Activated naive CD8-positive, alpha-beta T cell (primary cell): ENCODE results near the gene ATXN7L1.
"Not testable (repeated sequence)": the region's sequence is repeated elsewhere in the genome, so short reads cannot be mapped to it uniquely, and the experiment has no call there.

ENCODE experiments used
- H3K27ac Mint-ChIP-seq: one replicate; pipeline ENCODE4 v1.8.0; 2021; ENCODE audit warnings: mixed read lengths
- H3K27me3 Mint-ChIP-seq: one replicate; pipeline ENCODE4 v1.8.0; 2021; ENCODE audit warnings: mixed read lengths
- H3K36me3 Mint-ChIP-seq: one replicate; pipeline ENCODE4 v1.8.0; 2021; ENCODE audit warnings: mixed read lengths
- H3K4me1 Mint-ChIP-seq: one replicate; pipeline ENCODE4 v1.8.0; 2021; ENCODE audit warnings: low read depth, mixed read lengths
- H3K4me3 Mint-ChIP-seq: one replicate; pipeline ENCODE4 v1.8.0; 2021; ENCODE audit warnings: mild to moderate bottlenecking, mixed read lengths
- H3K9me3 Mint-ChIP-seq: one replicate; pipeline ENCODE4 v1.8.0; 2021; ENCODE audit warnings: low read depth, mixed read lengths

Gene ATXN7L1

GRCh38 chr7:105617280-105618015, 259.0 kb downstream of the ATXN7L1 start:
- H3K4me1 Mint-ChIP-seq = no peaks in the 10 kb centered on the region
- H3K27ac Mint-ChIP-seq = no peak overlapping the region
- peaks cover 10% of the 10 kb centered on the region for H3K36me3 Mint-ChIP-seq

GRCh38 chr7:105614341-105614840, 262.0 kb downstream of the ATXN7L1 start:
- Mint-ChIP-seq H3K4me1 (no peaks in the 10 kb centered on the region), H3K36me3 (peaks cover 4% of the 10 kb centered on the region), H3K27me3 (no peaks in the 10 kb centered on the region), H3K9me3 (no peaks in the 10 kb centered on the region), H3K27ac (no peak overlapping the region), H3K4me3 (no peak overlapping the region)

More at GRCh38 chr7:105617280-105618015, 259.0 kb downstream of the ATXN7L1 start:
- Mint-ChIP-seq H3K27me3 (no peaks in the 10 kb centered on the region), H3K4me3 (no peak overlapping the region), H3K9me3 (no peaks in the 10 kb centered on the region)

GRCh38 chr7:105613611-105614330, 262.6 kb downstream of the ATXN7L1 start:
- H3K36me3 Mint-ChIP-seq = peaks cover 4% of the 10 kb centered on the region
- H3K4me1 Mint-ChIP-seq = no peaks in the 10 kb centered on the region
- no peak overlapping the region for H3K27ac Mint-ChIP-seq
- H3K27me3 Mint-ChIP-seq = no peaks in the 10 kb centered on the region
- no peaks in the 10 kb centered on the region for H3K9me3 Mint-ChIP-seq
- no peak overlapping the region for H3K4me3 Mint-ChIP-seq

- H3K27ac Mint-ChIP-seq = no peak overlapping the region
- H3K36me3 Mint-ChIP-seq = peaks cover 4% of the 10 kb centered on the region
- no peaks in the 10 kb centered on the region for H3K27me3 Mint-ChIP-seq
- no peaks in the 10 kb centered on the region for H3K4me1 Mint-ChIP-seq
- H3K9me3 Mint-ChIP-seq = no peaks in the 10 kb centered on the region
- H3K4me3 Mint-ChIP-seq = no peak overlapping the region
Observed at GRCh38 chr7:105612806-105613205, 263.6 kb downstream of the ATXN7L1 start.

GRCh38 chr7:105611856-105612775, 264.3 kb downstream of the ATXN7L1 start:
- H3K4me1 Mint-ChIP-seq = no peaks in the 10 kb centered on the region
- H3K27me3 Mint-ChIP-seq = no peaks in the 10 kb centered on the region
- no peak overlapping the region for H3K27ac Mint-ChIP-seq
- H3K9me3 Mint-ChIP-seq = no peaks in the 10 kb centered on the region
- H3K4me3 Mint-ChIP-seq = no peak overlapping the region
- H3K36me3 Mint-ChIP-seq = peaks cover 4% of the 10 kb centered on the region

GRCh38 chr7:105610165-105610930, 266.1 kb downstream of the ATXN7L1 start:
- no peak overlapping the region for H3K4me3 Mint-ChIP-seq
- H3K4me1 Mint-ChIP-seq = no peaks in the 10 kb centered on the region
- no peak overlapping the region for H3K27ac Mint-ChIP-seq
- H3K9me3 Mint-ChIP-seq = no peaks in the 10 kb centered on the region
- no peaks in the 10 kb centered on the region for H3K27me3 Mint-ChIP-seq
- H3K36me3 Mint-ChIP-seq = peaks cover 4% of the 10 kb centered on the region

GRCh38 chr7:105602325-105603305, 273.8 kb downstream of the ATXN7L1 start:
- H3K27ac Mint-ChIP-seq = no peak overlapping the region
- no peaks in the 10 kb centered on the region for H3K4me1 Mint-ChIP-seq
- H3K36me3 Mint-ChIP-seq = no peaks in the 10 kb centered on the region
- no peak overlapping the region for H3K4me3 Mint-ChIP-seq
- H3K9me3 Mint-ChIP-seq = no peaks in the 10 kb centered on the region
- H3K27me3 Mint-ChIP-seq = peaks cover 9% of the 10 kb centered on the region

- Mint-ChIP-seq H3K27ac (no peak overlapping the region), H3K9me3 (no peaks in the 10 kb centered on the region), H3K27me3 (peaks cover 11% of the 10 kb centered on the region), H3K36me3 (no peaks in the 10 kb centered on the region), H3K4me1 (no peaks in the 10 kb centered on the region), H3K4me3 (no peak overlapping the region)
Observed at GRCh38 chr7:105600720-105601550, 275.5 kb downstream of the ATXN7L1 start.

- Mint-ChIP-seq H3K27ac (no peak overlapping the region), H3K4me3 (no peak overlapping the region), H3K36me3 (no peaks in the 10 kb centered on the region), H3K27me3 (peaks cover 11% of the 10 kb centered on the region), H3K9me3 (no peaks in the 10 kb centered on the region), H3K4me1 (no peaks in the 10 kb centered on the region)
Observed at GRCh38 chr7:105599551-105599950, 276.8 kb downstream of the ATXN7L1 start.

- not testable (repeated sequence) for H3K36me3 Mint-ChIP-seq, H3K27ac Mint-ChIP-seq, H3K4me1 Mint-ChIP-seq, H3K4me3 Mint-ChIP-seq, H3K9me3 Mint-ChIP-seq
- H3K27me3 Mint-ChIP-seq = peaks cover 11% of the 10 kb centered on the region
Observed at GRCh38 chr7:105599080-105599479, 277.3 kb downstream of the ATXN7L1 start.

- Mint-ChIP-seq H3K9me3 (no peaks in the 10 kb centered on the region), H3K4me3 (no peak overlapping the region), H3K4me1 (no peaks in the 10 kb centered on the region), H3K36me3 (no peaks in the 10 kb centered on the region), H3K27me3 (peaks cover 11% of the 10 kb centered on the region), H3K27ac (no peak overlapping the region)
Observed at GRCh38 chr7:105596866-105597265, 279.5 kb downstream of the ATXN7L1 start.

- Mint-ChIP-seq H3K36me3 (no peaks in the 10 kb centered on the region), H3K4me3 (no peak overlapping the region), H3K27ac (no peak overlapping the region), H3K4me1 (peaks cover 3% of the 10 kb centered on the region), H3K9me3 (no peaks in the 10 kb centered on the region), H3K27me3 (peaks cover 4% of the 10 kb centered on the region)
Observed at GRCh38 chr7:105594034-105594433, 282.4 kb downstream of the ATXN7L1 start.

- H3K27ac Mint-ChIP-seq = no peak overlapping the region
Observed at GRCh38 chr7:105591522-105591921, 284.9 kb downstream of the ATXN7L1 start.

More at GRCh38 chr7:105591522-105591921, 284.9 kb downstream of the ATXN7L1 start:
- no peaks in the 10 kb centered on the region for H3K36me3 Mint-ChIP-seq
- no peaks in the 10 kb centered on the region for H3K9me3 Mint-ChIP-seq
- H3K4me3 Mint-ChIP-seq = no peak overlapping the region
- no peaks in the 10 kb centered on the region for H3K27me3 Mint-ChIP-seq
- H3K4me1 Mint-ChIP-seq = peaks cover 7% of the 10 kb centered on the region
